Measurements from ENCODE around the gene CFDP1.

The CFDP1 gene

GRCh38 chr16:75260851-75261589 is 172.3 kb downstream of the CFDP1 start:
- intact Hi-C loops (cut with DNase I), result no loop called here

GRCh38 chr16:75258807-75259141 is 174.5 kb downstream of the CFDP1 start:
- intact Hi-C loops (cut with DNase I), result no loop called here
- no peak for DNase-seq

More at GRCh38 chr16:75260851-75261589, 172.3 kb downstream of the CFDP1 start:
- no peak for DNase-seq

- DNase-seq, result no peak
- intact Hi-C loops (cut with DNase I), result no loop called here
Observed at GRCh38 chr16:75257886-75258806, 175.2 kb downstream of the CFDP1 start.

GRCh38 chr16:75256696-75257343 is 176.5 kb downstream of the CFDP1 start:
- peak in 2 of 10 donors; percentile 63 to 91 for DNase-seq
- intact Hi-C loops (cut with DNase I), result no loop called here

- intact Hi-C loops (cut with DNase I), result no loop called here
- peak in 2 of 10 donors; percentile 26 to 77 for DNase-seq
Observed at GRCh38 chr16:75256059-75256571, 177.2 kb downstream of the CFDP1 start.

- intact Hi-C loops (cut with DNase I), result no loop called here
- DNase-seq, result peak in 1 of 10 donors; percentile 19
Observed at GRCh38 chr16:75254359-75254837, 178.9 kb downstream of the CFDP1 start.

GRCh38 chr16:75252946-75253911 is 180.1 kb downstream of the CFDP1 start:
- DNase-seq, result peak in 2 of 10 donors; percentile 86 to 89
- intact Hi-C loops (cut with DNase I), result no loop called here

GRCh38 chr16:75252049-75252864 is 181.0 kb downstream of the CFDP1 start:
- intact Hi-C loops (cut with DNase I), result no loop called here
- DNase-seq, result peak in 2 of 10 donors; percentile 65 to 81

GRCh38 chr16:75251280-75252048 is 181.8 kb downstream of the CFDP1 start, which contains the start of gene BCAR1:
TSS of gene BCAR1 (minus strand) at chr16:75251624. CDS start at chr16:75251482, 142 bp downstream.
- peak; percentile 73 to 98 (median 86) for DNase-seq
- intact Hi-C loops (cut with DNase I), result no loop called here

- intact Hi-C loops (cut with DNase I), result no loop called here
- peak in 2 of 10 donors; percentile 86 to 89 for DNase-seq
Observed at GRCh38 chr16:75250809-75251279, 182.5 kb downstream of the CFDP1 start.

GRCh38 chr16:75250089-75250808 is 183.1 kb downstream of the CFDP1 start:
- DNase-seq, result peak in 2 of 10 donors; percentile 73 to 80
- intact Hi-C loops (cut with DNase I), result no loop called here

- DNase-seq, result peak in 1 of 10 donors; percentile 62
- intact Hi-C loops (cut with DNase I), result no loop called here
Observed at GRCh38 chr16:75249441-75249840, 183.9 kb downstream of the CFDP1 start.

- intact Hi-C loops (cut with DNase I), result no loop called here
- DNase-seq, result peak in 1 of 10 donors; percentile 85
Observed at GRCh38 chr16:75248536-75249380, 184.5 kb downstream of the CFDP1 start.

GRCh38 chr16:75248142-75248535 is 185.2 kb downstream of the CFDP1 start:
- intact Hi-C loops (cut with DNase I), result no loop called here
- peak in 4 of 10 donors; percentile 58 to 93 (median 76) for DNase-seq

GRCh38 chr16:75247249-75247648 is 186.1 kb downstream of the CFDP1 start:
- DNase-seq, result peak; percentile 65 to 98 (median 80)
- intact Hi-C loops (cut with DNase I), result no loop called here

All from posterior cingulate gyrus (tissue), 11 donors.